GM23248 (cell line): ENCODE data around the gene ILK. TPM values are rescaled to one million over a fixed set of nuclear protein-coding genes. Genes with fewer than 3 reads are reported as not detected.

Experiments used
- DNase-seq: peaks from one replicate; pipeline ENCODE4 v3.0.0-alpha.2; 2015
- H2AFZ ChIP-seq: fragments of 200-600 bp; sonication (generic); 2 replicates; pipeline ENCODE4 v1.6.1; 2016; ENCODE audit warnings: antibody characterized with exemption
- H3F3A ChIP-seq: fragments of 200-600 bp; sonication (generic); 2 replicates; pipeline ENCODE4 v1.6.1; 2016; ENCODE audit warnings: mild to moderate bottlenecking, antibody characterized with exemption, mixed run types; ENCODE audit not compliant: insufficient read depth
- H3K27ac ChIP-seq: fragments of 200-600 bp; sonication (generic); 2 replicates; pipeline ENCODE4 v1.5.1; 2016; ENCODE audit warnings: mild to moderate bottlenecking
- H3K27me3 ChIP-seq: fragments of 200-600 bp; sonication (generic); replicated peaks from 2 replicates; pipeline ENCODE4 v1.6.1; 2016; ENCODE audit warnings: mild to moderate bottlenecking; ENCODE audit not compliant: insufficient read depth
- H3K36me3 ChIP-seq: fragments of 200-600 bp; sonication (generic); 2 replicates; pipeline ENCODE4 v1.6.1; 2016; ENCODE audit warnings: low read depth, mild to moderate bottlenecking
- H3K4me1 ChIP-seq: fragments of 200-600 bp; sonication (generic); 2 replicates; pipeline ENCODE4 v1.6.1; 2016; ENCODE audit warnings: mild to moderate bottlenecking; ENCODE audit not compliant: insufficient read depth
- H3K4me2 ChIP-seq: fragments of 200-600 bp; sonication (generic); one replicate; pipeline ENCODE4 v1.6.1; 2016; ENCODE audit warnings: mild to moderate bottlenecking; ENCODE audit not compliant: unreplicated experiment
- H3K4me3 ChIP-seq: fragments of 200-600 bp; sonication (generic); 2 replicates; pipeline ENCODE4 v1.5.1; 2016; ENCODE audit warnings: mild to moderate bottlenecking
- H3K79me2 ChIP-seq: fragments of 200-600 bp; sonication (generic); 2 replicates; pipeline ENCODE4 v1.6.1; 2016; ENCODE audit warnings: mild to moderate bottlenecking; ENCODE audit not compliant: insufficient read depth
- H3K9ac ChIP-seq: fragments of 200-600 bp; sonication (generic); 2 replicates; pipeline ENCODE4 v1.6.1; 2016; ENCODE audit warnings: mild to moderate bottlenecking
- H3K9me2 ChIP-seq: fragments of 200-600 bp; sonication (generic); 2 replicates; pipeline ENCODE4 v1.6.1; 2016; ENCODE audit warnings: mixed run types, mild to moderate bottlenecking, moderate library complexity; ENCODE audit not compliant: insufficient read depth
- H3K9me3 ChIP-seq: fragments of 200-600 bp; sonication (generic); one replicate; pipeline ENCODE4 v1.6.1; 2017; ENCODE audit warnings: low read depth
- H4K20me1 ChIP-seq: fragments of 200-600 bp; sonication (generic); 2 replicates; pipeline ENCODE4 v1.6.0; 2016; ENCODE audit not compliant: insufficient read depth
- EZH2 ChIP-seq: fragments of 200-600 bp; sonication (generic); IDR thresholded peaks from 2 replicates; pipeline ENCODE4 v1.6.1; 2018; ENCODE audit warnings: antibody characterized with exemption, mild to moderate bottlenecking; ENCODE audit not compliant: insufficient read depth, poor library complexity, severe bottlenecking
- EZH2phosphoT487 ChIP-seq: fragments of 200-600 bp; sonication (generic); IDR thresholded peaks from 2 replicates; pipeline ENCODE4 v1.6.1; 2018; ENCODE audit warnings: antibody characterized with exemption, moderate library complexity, mild to moderate bottlenecking, low read depth; ENCODE audit not compliant: insufficient read depth
- WGBS, 2 experiments: methylation state at CpG; one replicate each; pipeline ENCODE4 v1.1.6; 2015 to 2017; ENCODE audit warnings: low lambda C conversion rate in 2 of 2, low coverage in 1 of 2; ENCODE audit errors: missing lambda C conversion rate in 2 of 2; 5-methylcytosine and 5-hydroxymethylcytosine counted together
- in situ Hi-C: fragments of 300-500 bp; cut with MboI; formaldehyde crosslinking; loops from 2 replicates; pipeline ENCODE4 v1.15.0; 2020
- polyA plus RNA-seq: library from polyadenylated mRNA; unstranded; fragments of >200 nt; fragmentation: Nextera tagmentation; extraction: Ambion mirVana; gene quantifications from 2 replicates; pipeline ENCODE4 v1.2.1, GENCODE V29; 2016
- total RNA-seq: library from RNA; depleted of rRNA; stranded (reverse); fragments of >200 nt; shearing (Covaris generic); gene quantifications from 2 replicates; pipeline ENCODE4 v1.2.3, GENCODE V29; 2014

Gene ILK
- total and polyA plus RNA-seq, 2 experiments from 2014 or later: 242 to 256 TPM

- H3K4me2 ChIP-seq: no peak overlapping the region
- WGBS, 2 experiments: 72 to 74% methylated on average over 9 to 10 of the region's 10 CpGs
- no peaks in the 10 kb centered on the region for H3K79me2 ChIP-seq
- H3K9me2 ChIP-seq: no peaks in the 10 kb centered on the region
- H3F3A ChIP-seq: no peaks in the 10 kb centered on the region
- no peaks in the 10 kb centered on the region for H3K9me3 ChIP-seq
- no peak overlapping the region for H3K27ac ChIP-seq
- no peaks in the 10 kb centered on the region for H3K36me3 ChIP-seq
- TF ChIP-seq EZH2 (no peak), EZH2phosphoT487 (no peak)
- H3K27me3 ChIP-seq: no peaks in the 10 kb centered on the region
- in situ Hi-C loops: no loop called here
- no peak overlapping the region for H2AFZ ChIP-seq
- no peak overlapping the region for H3K9ac ChIP-seq
- DNase-seq: no peak
- no peaks in the 10 kb centered on the region for H4K20me1 ChIP-seq
- 0 out of 2 replicates have a peak, but pooled peaks cover 6% of the 10 kb centered on the region for H3K4me1 ChIP-seq
- H3K4me3 ChIP-seq: no peak overlapping the region
These were observed 39.9 kb upstream of the ILK start for GRCh38 chr11:6563667-6564066.

GRCh38 chr11:6565325-6565724, 38.2 kb upstream of the ILK start:
- DNase-seq: no peak
- WGBS, 2 experiments: 79% methylated on average over 2 of the region's 2 CpGs
- no peaks in the 10 kb centered on the region for H3K27me3 ChIP-seq
- no peaks in the 10 kb centered on the region for H4K20me1 ChIP-seq
- H3K4me1 ChIP-seq: 0 out of 2 replicates have a peak, but pooled peaks cover 6% of the 10 kb centered on the region
- in situ Hi-C loops: no loop called here
- no peak overlapping the region for H2AFZ ChIP-seq
- H3K9ac ChIP-seq: no peak overlapping the region
- no peak overlapping the region for H3K27ac ChIP-seq
- H3K4me3 ChIP-seq: no peak overlapping the region
- H3K36me3 ChIP-seq: no peaks in the 10 kb centered on the region
- H3F3A ChIP-seq: no peaks in the 10 kb centered on the region
- H3K79me2 ChIP-seq: no peaks in the 10 kb centered on the region
- H3K9me3 ChIP-seq: no peaks in the 10 kb centered on the region
- H3K4me2 ChIP-seq: no peak overlapping the region
- H3K9me2 ChIP-seq: no peaks in the 10 kb centered on the region
- TF ChIP-seq EZH2: no peak
- TF ChIP-seq EZH2phosphoT487: no peak

GRCh38 chr11:6565988-6566703, 37.4 kb upstream of the ILK start:
- H3F3A ChIP-seq: no peaks in the 10 kb centered on the region
- H3K4me2 ChIP-seq: no peak overlapping the region
- H3K4me3 ChIP-seq: no peak overlapping the region
- 0 out of 2 replicates have a peak, but pooled peaks cover 6% of the 10 kb centered on the region for H3K4me1 ChIP-seq
- DNase-seq: no peak
- no peaks in the 10 kb centered on the region for H3K36me3 ChIP-seq
- in situ Hi-C loops: no loop called here
- H3K79me2 ChIP-seq: no peaks in the 10 kb centered on the region
- 95 to 98% methylated on average over 5 of the region's 5 CpGs for WGBS, 2 experiments
- H2AFZ ChIP-seq: no peak overlapping the region
- H3K9me2 ChIP-seq: no peaks in the 10 kb centered on the region
- H4K20me1 ChIP-seq: no peaks in the 10 kb centered on the region
- TF ChIP-seq EZH2 (no peak), EZH2phosphoT487 (no peak)
- H3K27ac ChIP-seq: no peak overlapping the region
- H3K9me3 ChIP-seq: no peaks in the 10 kb centered on the region
- H3K9ac ChIP-seq: no peak overlapping the region
- H3K27me3 ChIP-seq: no peaks in the 10 kb centered on the region

- no peak for DNase-seq
- Histone ChIP-seq H3K9ac (no peak overlapping the region), H3F3A (0 out of 2 replicates have a peak, but pooled peaks cover 5% of the 10 kb centered on the region), H3K4me3 (no peak overlapping the region), H4K20me1 (no peaks in the 10 kb centered on the region), H3K27me3 (no peaks in the 10 kb centered on the region), H3K4me1 (peaks cover 11% of the 10 kb centered on the region; the same call in 1 of the 2 replicates), H3K36me3 (no peaks in the 10 kb centered on the region), H3K9me2 (no peaks in the 10 kb centered on the region), H3K79me2 (no peaks in the 10 kb centered on the region), H2AFZ (no peak overlapping the region), H3K9me3 (no peaks in the 10 kb centered on the region), H3K4me2 (no peak overlapping the region), H3K27ac (no peak overlapping the region)
- in situ Hi-C loops: no loop called here
- WGBS, 2 experiments: 88 to 89% methylated on average over 13 of the region's 13 CpGs
- TF ChIP-seq EZH2phosphoT487 (no peak), EZH2 (no peak)
These were observed 36.7 kb upstream of the ILK start for GRCh38 chr11:6566704-6567370.
